ENCODE data around the gene TRIOBP. TPM values are rescaled to one million over a fixed set of nuclear protein-coding genes. Genes with fewer than 3 reads are reported as not detected.

TRIOBP gene
- total RNA-seq, 4 donors from 2014 or later: 54.6 to 89.1 (median 83.6) TPM

GRCh38 chr22:37819105-37819433 is 122.2 kb downstream of the TRIOBP start:
- H3K4me3 ChIP-seq: peak overlapping the region in 3 of 4 donors; percentile 42 to 55 (median 44)
- DNase-seq: no peak
- H3K36me3 ChIP-seq: peaks cover 0 to 6% (median 0%) of the 10 kb centered on the region in 3 donors
- H3K4me1 ChIP-seq: peaks cover 10 to 21% (median 16%) of the 10 kb centered on the region in 4 donors
- H3K9me3 ChIP-seq: no peaks in the 10 kb centered on the region
- peak overlapping the region in 1 of 4 donors; percentile 31 for H3K27ac ChIP-seq
- no peaks in the 10 kb centered on the region for H3K27me3 ChIP-seq
- TF ChIP-seq POLR2A (IDR thresholded peaks at IDR 0.05) (no peak), CTCF (IDR thresholded peaks at IDR 0.05) (no peak)

- no peak for TF ChIP-seq POLR2A (IDR thresholded peaks at IDR 0.05)
- TF ChIP-seq CTCF (IDR thresholded peaks at IDR 0.05): no peak
- Histone ChIP-seq H3K4me3 (no peak overlapping the region), H3K4me1 (peaks cover 10 to 28% (median 18%) of the 10 kb centered on the region in 4 donors), H3K27ac (no peak overlapping the region), H3K27me3 (no peaks in the 10 kb centered on the region), H3K9me3 (no peaks in the 10 kb centered on the region), H3K36me3 (peaks cover 0 to 3% (median 0%) of the 10 kb centered on the region in 3 donors)
- DNase-seq: no peak
Observed at GRCh38 chr22:37820350-37820749, 123.5 kb downstream of the TRIOBP start.

- no peak for TF ChIP-seq POLR2A (IDR thresholded peaks at IDR 0.05)
- no peak for TF ChIP-seq CTCF (IDR thresholded peaks at IDR 0.05)
- Histone ChIP-seq H3K4me3 (no peak overlapping the region), H3K27ac (no peak overlapping the region), H3K36me3 (no peaks in the 10 kb centered on the region), H3K27me3 (no peaks in the 10 kb centered on the region), H3K4me1 (peaks cover 10 to 28% (median 18%) of the 10 kb centered on the region in 4 donors), H3K9me3 (no peaks in the 10 kb centered on the region)
- no peak for DNase-seq
Observed at GRCh38 chr22:37822079-37822833, 125.4 kb downstream of the TRIOBP start.

- no peaks in the 10 kb centered on the region for H3K9me3 ChIP-seq
- no peak within 1 kb of the TSS for H3K27ac ChIP-seq
- no peak for DNase-seq
- H3K4me3 ChIP-seq: peak within 1 kb of the TSS in 1 of 4 donors; percentile 42
- H3K36me3 ChIP-seq: no peaks in the 10 kb centered on the region
- TF ChIP-seq CTCF (IDR thresholded peaks at IDR 0.05) (no peak), POLR2A (IDR thresholded peaks at IDR 0.05) (no peak)
- H3K27me3 ChIP-seq: no peaks in the 10 kb centered on the region
- peaks cover under 1 to 17% (median 9%) of the 10 kb centered on the region in 4 donors for H3K4me1 ChIP-seq
Observed at GRCh38 chr22:37823134-37823985, 126.5 kb downstream of the TRIOBP start, which contains the start of gene GALR3. TSS of gene GALR3 (plus strand) at chr22:37823382. CDS start at chr22:37823407, 25 bp downstream.

GRCh38 chr22:37824674-37825641 is 128.1 kb downstream of the TRIOBP start:
- H3K36me3 ChIP-seq: peaks cover 0 to 2% (median 0%) of the 10 kb centered on the region in 3 donors
- peaks cover 0 to 8% (median 2%) of the 10 kb centered on the region in 4 donors for H3K4me1 ChIP-seq
- H3K27me3 ChIP-seq: no peaks in the 10 kb centered on the region
- H3K4me3 ChIP-seq: peak overlapping the region in 3 of 4 donors; percentile 20 to 42 (median 41)
- no peaks in the 10 kb centered on the region for H3K9me3 ChIP-seq
- no peak for DNase-seq
- H3K27ac ChIP-seq: no peak overlapping the region
- TF ChIP-seq CTCF (IDR thresholded peaks at IDR 0.05) (peak in 1 of 6 experiments; percentile 8), POLR2A (IDR thresholded peaks at IDR 0.05) (no peak)

Measured in Peyer's patch (tissue), 4 donors.